Ovary (tissue), 3 donors: ENCODE data around the gene SUMO3.

ENCODE experiments used
- CTCF ChIP-seq, 3 donors: fragments of 450-650 bp in 2 of 3; fragments of 200-600 bp in 1 of 3; IDR thresholded peaks; one replicate each; pipeline versions ENCODE4 v1.5.1 to v1.8.0; 2016 to 2022; ENCODE audit warnings: antibody characterized with exemption in 3 of 3, mild to moderate bottlenecking in 1 of 3
- EP300 ChIP-seq: sonication (generic); formaldehyde crosslinking; IDR thresholded peaks from one replicate; pipeline ENCODE4 v1.6.1; 2017; ENCODE audit warnings: antibody characterized with exemption
- donor health status: DM: no; HTN: no; CAD: no.

- TF ChIP-seq CTCF (IDR thresholded peaks at IDR 0.05) (no peak), EP300 (no peak)
Measured at GRCh38 chr21:44760376-44760775, 57.5 kb downstream of the SUMO3 start.
